Left lung (tissue), 10 donors: ENCODE measurements around the gene PPFIA1. TPM values are rescaled to one million over a fixed set of nuclear protein-coding genes. Genes with fewer than 3 reads are reported as not detected.

Source experiments
- ATAC-seq: fragments of 200-7000 bp; cut with Tn5 transposase; one replicate; pipeline ENCODE4 v1.9.1; 2020; ENCODE audit warnings: moderate library complexity
- DNase-seq, 4 donors: peaks; one replicate each; pipeline ENCODE4 v3.0.0-alpha.2; 2013 to 2020
- H3K27ac ChIP-seq, 2 donors: fragments of 200-600 bp; sonication (generic) in 1 of 2; one replicate each; pipeline versions ENCODE4 v1.5.0 to v1.8.0; 2020 to 2021
- H3K27me3 ChIP-seq, 2 donors: fragments of 200-600 bp; sonication (generic) in 1 of 2; one replicate each; pipeline versions ENCODE4 v1.5.0 to v1.8.0; 2020 to 2021
- H3K36me3 ChIP-seq, 2 donors: fragments of 200-600 bp; sonication (generic) in 1 of 2; one replicate each; pipeline versions ENCODE4 v1.5.0 to v1.8.0; 2020 to 2021
- H3K4me1 ChIP-seq, 2 donors: fragments of 200-600 bp; one replicate each; pipeline ENCODE4 v1.8.0; 2021
- H3K4me3 ChIP-seq, 2 donors: fragments of 200-600 bp; sonication (generic) in 1 of 2; one replicate each; pipeline versions ENCODE4 v1.5.0 to v1.8.0; 2020 to 2021; ENCODE audit warnings: mild to moderate bottlenecking in 1 of 2
- H3K9me3 ChIP-seq, 2 donors: fragments of 200-600 bp; sonication (generic) in 1 of 2; one replicate each; pipeline versions ENCODE4 v1.5.0 to v1.8.0; 2020 to 2021
- CTCF ChIP-seq, 2 donors: fragments of 200-600 bp; sonication (generic) in 1 of 2; IDR thresholded peaks; one replicate each; pipeline versions ENCODE4 v1.5.0 to v1.8.0; 2021; ENCODE audit warnings: antibody characterized with exemption in 2 of 2
- intact Hi-C, 2 donors: fragments of 100-400 bp; cut with DNase I; formaldehyde crosslinking; loops; one replicate each; pipeline versions ENCODE4 v1.11.2 to v1.14.2; 2022
- polyA plus RNA-seq, 6 donors: library from polyadenylated mRNA; unstranded; fragments of 120-200 nt; gene quantifications; one replicate each; pipeline ENCODE4 v1.2.1, GENCODE V29; 2013; ENCODE audit not compliant: insufficient read length in 6 of 6
- total RNA-seq, 2 donors: library from RNA; stranded (reverse); fragmentation: NEBNext Ultra II Directional; extraction: Animal tissue kit (Norgen Biotek cat#: 25700); gene quantifications; one replicate each; pipeline ENCODE4 v1.2.1, GENCODE V29; 2021
- donor health status: DM: no; HTN: yes; CAD: no.
- donor health status: DM: no; HTN: no; CAD: no.

Gene PPFIA1
- total and polyA plus RNA-seq, 8 donors = 45.9 to 66.0 (median 51.3) TPM

DNA sequence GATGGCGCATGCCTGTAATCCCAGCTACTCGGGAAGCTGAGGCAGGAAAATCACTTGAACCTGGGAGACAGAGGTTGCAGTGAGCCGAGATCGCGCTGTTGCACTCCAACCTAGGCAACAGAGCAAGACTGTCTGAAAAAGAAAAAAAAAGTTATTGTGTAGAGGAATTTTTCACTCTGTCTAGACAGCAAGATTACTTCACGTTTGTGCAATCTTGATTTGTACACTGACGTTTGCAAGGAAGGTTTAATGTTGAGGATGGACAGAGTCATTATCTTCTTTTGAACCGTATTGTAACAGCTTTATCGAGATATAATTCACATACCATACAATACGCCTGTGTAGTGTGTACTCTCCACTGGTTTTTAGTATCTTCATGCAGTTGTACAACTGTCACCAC lies 131.5 kb downstream of the PPFIA1 start:
- H3K36me3 ChIP-seq = peaks cover 0 to 18% of the 10 kb centered on the region in 2 donors
- H3K9me3 ChIP-seq = no peaks in the 10 kb centered on the region
- peaks cover 13 to 48% of the 10 kb centered on the region in 2 donors for H3K4me1 ChIP-seq
- H3K4me3 ChIP-seq = no peak overlapping the region
- DNase-seq (no peak), ATAC-seq (no peak)
- peaks cover 0 to 91% of the 10 kb centered on the region in 2 donors for H3K27me3 ChIP-seq
- intact Hi-C loops = no loop called here
- TF ChIP-seq CTCF (IDR thresholded peaks at IDR 0.05) = no peak
- no peak overlapping the region for H3K27ac ChIP-seq

DNA sequence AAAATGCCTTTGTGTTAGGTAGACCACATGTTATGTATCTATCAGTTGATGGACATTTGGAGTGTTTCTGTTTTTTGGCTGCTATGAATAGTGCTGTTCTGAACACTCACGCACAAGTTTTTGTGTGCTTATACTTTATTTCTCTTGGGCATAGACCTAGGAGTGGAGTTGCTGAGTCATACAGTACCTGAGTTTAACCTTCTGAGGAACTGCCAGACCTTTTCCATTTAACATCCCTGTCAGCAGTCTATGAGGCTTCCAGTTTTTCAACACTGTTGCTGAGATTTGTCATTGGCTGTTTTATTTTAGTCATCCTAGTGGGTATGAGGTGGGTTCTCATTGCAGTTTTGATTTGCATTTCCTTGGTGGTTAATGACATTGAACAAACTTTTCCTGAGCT lies 132.2 kb downstream of the PPFIA1 start:
- DNase-seq = no peak
- Histone ChIP-seq H3K4me3 (no peak overlapping the region), H3K36me3 (peaks cover 0 to 24% of the 10 kb centered on the region in 2 donors), H3K27ac (no peak overlapping the region), H3K27me3 (peaks cover 0 to 91% of the 10 kb centered on the region in 2 donors), H3K9me3 (no peaks in the 10 kb centered on the region), H3K4me1 (peaks cover 9 to 42% of the 10 kb centered on the region in 2 donors)
- intact Hi-C loops = no loop called here
- TF ChIP-seq CTCF (IDR thresholded peaks at IDR 0.05) = no peak
- ATAC-seq = peak; percentile 7

DNA sequence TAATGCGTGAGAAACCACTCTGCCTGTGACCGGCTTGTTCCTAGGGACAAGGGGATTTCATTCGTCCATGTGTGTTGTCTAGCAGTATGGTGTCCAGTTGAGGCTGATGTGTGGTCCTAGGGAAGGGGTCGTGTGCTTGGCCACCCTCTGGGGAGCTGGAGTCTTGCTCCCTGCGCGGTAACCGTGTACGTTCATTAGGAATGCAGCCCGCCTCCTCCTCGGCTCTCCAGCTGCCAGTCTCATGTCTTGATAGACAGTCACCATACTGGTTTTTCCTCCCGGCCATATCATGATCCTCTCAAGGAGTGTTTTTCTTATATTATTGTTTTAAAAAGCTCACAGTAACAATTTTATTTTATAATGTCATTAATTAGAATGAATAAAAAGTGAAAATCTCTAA lies 133.8 kb downstream of the PPFIA1 start:
- Histone ChIP-seq H3K27ac (no peak overlapping the region), H3K27me3 (peaks cover 0 to 99% of the 10 kb centered on the region in 2 donors), H3K9me3 (no peaks in the 10 kb centered on the region), H3K4me3 (no peak overlapping the region), H3K36me3 (peaks cover 0 to 39% of the 10 kb centered on the region in 2 donors), H3K4me1 (peaks cover 7 to 36% of the 10 kb centered on the region in 2 donors)
- TF ChIP-seq CTCF (IDR thresholded peaks at IDR 0.05) = no peak
- no peak for ATAC-seq
- DNase-seq = no peak
- intact Hi-C loops = no loop called here

- no peak overlapping the region for H3K4me3 ChIP-seq
- TF ChIP-seq CTCF (IDR thresholded peaks at IDR 0.05) = no peak
- peak in 1 of 4 donors; percentile 2 for DNase-seq
- H3K9me3 ChIP-seq = no peaks in the 10 kb centered on the region
- peaks cover 0 to 55% of the 10 kb centered on the region in 2 donors for H3K36me3 ChIP-seq
- peaks cover 0 to 20% of the 10 kb centered on the region in 2 donors for H3K4me1 ChIP-seq
- ATAC-seq = no peak
- no peak overlapping the region for H3K27ac ChIP-seq
- peaks cover 0 to 99% of the 10 kb centered on the region in 2 donors for H3K27me3 ChIP-seq
- intact Hi-C loops = no loop called here
Measured at GRCh38 chr11:70405679-70406395, 135.3 kb downstream of the PPFIA1 start.

DNA sequence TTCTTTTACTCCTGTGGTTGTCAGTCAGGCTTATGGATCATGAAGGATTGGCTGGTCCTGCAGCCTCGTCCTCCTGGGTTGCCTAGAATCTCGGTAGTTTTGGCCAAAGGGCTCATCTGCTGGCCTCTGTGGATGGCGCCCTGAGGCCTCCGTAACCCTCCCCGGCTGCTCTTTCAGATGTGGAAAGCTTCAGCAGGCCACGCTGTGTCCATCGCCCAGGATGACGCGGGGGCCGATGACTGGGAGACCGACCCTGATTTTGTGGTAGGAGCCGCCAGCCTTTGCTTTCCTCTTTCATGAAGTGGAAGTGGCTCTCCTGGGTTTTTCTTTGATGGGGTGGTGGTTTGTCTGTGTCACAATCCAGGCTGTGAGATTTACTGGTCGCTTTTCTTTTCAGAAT lies 136.6 kb downstream of the PPFIA1 start:
- H3K27ac ChIP-seq = no peak overlapping the region
- peaks cover 0 to 68% of the 10 kb centered on the region in 2 donors for H3K36me3 ChIP-seq
- no peak for ATAC-seq

More for the DNA sequence above, 136.6 kb downstream of the PPFIA1 start:
- peaks cover 0 to 8% of the 10 kb centered on the region in 2 donors for H3K4me1 ChIP-seq
- H3K27me3 ChIP-seq = peaks cover 0 to 99% of the 10 kb centered on the region in 2 donors
- intact Hi-C loops = no loop called here
- H3K4me3 ChIP-seq = no peak overlapping the region
- no peaks in the 10 kb centered on the region for H3K9me3 ChIP-seq
- TF ChIP-seq CTCF (IDR thresholded peaks at IDR 0.05) = no peak
- peak in 1 of 4 donors; percentile 68 for DNase-seq
